SK-N-SH (cell line): Measurements from ENCODE around the gene YWHAH. TPM values are rescaled to one million over a fixed set of nuclear protein-coding genes. Genes with fewer than 3 reads are reported as not detected.

ENCODE experiments used
- CTCF ChIA-PET: fragments of 300-600, 350-600 bp; formaldehyde crosslinking; extraction: SDS; loops from one replicate; lab custom pipeline; 2021; lab: Yijun Ruan, JAX
- POLR2A ChIA-PET: fragments of 350-600 bp; sonication (Branson Sonifier 250); formaldehyde crosslinking; extraction: SDS; loops from one replicate; lab custom pipeline; 2020; ENCODE audit warnings: antibody characterized with exemption, inconsistent platforms; lab: Yijun Ruan, JAX
- DNase-seq: peaks from one replicate; pipeline ENCODE4 v3.0.0; 2012
- H2AFZ ChIP-seq: fragments of 200-600 bp; sonication (generic); 2 replicates; pipeline ENCODE4 v1.8.1; 2016; ENCODE audit warnings: antibody characterized with exemption, mild to moderate bottlenecking, low read depth
- H3F3A ChIP-seq: fragments of 200-600 bp; sonication (generic); replicated peaks from 2 replicates; pipeline ENCODE3; 2016; ENCODE audit warnings: antibody characterized with exemption, mild to moderate bottlenecking; ENCODE audit not compliant: insufficient read depth
- H3K27ac ChIP-seq, 2 experiments: fragments of 200-500 bp in 1 of 2; fragments of 200-600 bp in 1 of 2; sonication (Bioruptor generic) in 1 of 2; sonication (generic), shearing (Covaris generic) in 1 of 2; 2 replicates each; pipeline versions ENCODE4 v1.5.1 to v1.6.1; 2014 to 2016; ENCODE audit warnings: low read depth in 2 of 2, inconsistent platforms in 1 of 2, low read length in 1 of 2, mild to moderate bottlenecking in 1 of 2, mixed read lengths in 1 of 2
- H3K27me3 ChIP-seq: fragments of 200-600 bp; sonication (generic), shearing (Covaris generic); 2 replicates; pipeline ENCODE4 v1.6.1; 2016; ENCODE audit warnings: mixed run types; ENCODE audit not compliant: insufficient read depth
- H3K36me3 ChIP-seq, 2 experiments: fragments of 200-500 bp in 1 of 2; fragments of 200-600 bp in 1 of 2; sonication (Bioruptor generic) in 1 of 2; sonication (generic) in 1 of 2; replicated peaks in 1 of 2; 2 replicates each; pipeline versions ENCODE3 to v1.5.1; 2014 to 2016; ENCODE audit warnings: low read length in 1 of 2, mild to moderate bottlenecking in 1 of 2; ENCODE audit not compliant: insufficient read depth in 2 of 2, control insufficient read depth in 1 of 2
- H3K4me1 ChIP-seq, 2 experiments: fragments of 200-500 bp in 1 of 2; fragments of 200-600 bp in 1 of 2; sonication (Bioruptor generic) in 1 of 2; sonication (generic), shearing (Covaris generic) in 1 of 2; 2 replicates each; pipeline versions ENCODE4 v1.5.1 to v1.6.1; 2014 to 2016; ENCODE audit warnings: low read depth in 1 of 2, low read length in 1 of 2, mixed run types in 1 of 2; ENCODE audit not compliant: insufficient read depth in 2 of 2, control insufficient read depth in 1 of 2
- H3K4me2 ChIP-seq: fragments of 200-600 bp; sonication (generic), shearing (Covaris generic); 2 replicates; pipeline ENCODE4 v1.6.1; 2017; ENCODE audit warnings: mixed run types
- H3K4me3 ChIP-seq, 2 experiments: fragments of 200-500 bp in 1 of 2; fragments of 200-600 bp in 1 of 2; sonication (Bioruptor generic) in 1 of 2; sonication (generic), shearing (Covaris generic) in 1 of 2; 2 replicates each; pipeline versions ENCODE4 v1.5.1 to v1.8.1; 2014 to 2016; ENCODE audit warnings: low read depth in 2 of 2, inconsistent platforms in 1 of 2, low read length in 1 of 2, mild to moderate bottlenecking in 1 of 2, mixed read lengths in 1 of 2, moderate library complexity in 1 of 2
- H3K79me2 ChIP-seq: fragments of 200-600 bp; sonication (generic); 2 replicates; pipeline ENCODE4 v1.8.1; 2017; ENCODE audit warnings: mild to moderate bottlenecking; ENCODE audit not compliant: insufficient read depth
- H3K9ac ChIP-seq: fragments of 200-600 bp; sonication (generic); 2 replicates; pipeline ENCODE4 v1.6.1; 2017; ENCODE audit warnings: mixed run types
- H3K9me2 ChIP-seq: fragments of 200-600 bp; sonication (generic); 2 replicates; pipeline ENCODE4 v1.6.1; 2017; ENCODE audit warnings: mixed run types
- H3K9me3 ChIP-seq: fragments of 200-600 bp; sonication (generic); 2 replicates; pipeline ENCODE4 v1.6.1; 2017; ENCODE audit warnings: mixed run types, mild to moderate bottlenecking, moderate library complexity
- H4K20me1 ChIP-seq: fragments of 200-600 bp; sonication (generic); 2 replicates; pipeline ENCODE4 v1.6.1; 2017; ENCODE audit warnings: mild to moderate bottlenecking, mixed run types; ENCODE audit not compliant: insufficient read depth
- CHD2 ChIP-seq: fragments of 150-350 bp; IDR thresholded peaks from 2 replicates; pipeline ENCODE4 v1.6.1; 2018; ENCODE audit warnings: low read length; ENCODE audit not compliant: partially characterized antibody
- ELF1 ChIP-seq: IDR thresholded peaks from 2 replicates; pipeline ENCODE4 v1.4.0; 2012
- FOSL2 ChIP-seq: IDR thresholded peaks from 2 replicates; pipeline ENCODE4 v1.4.0; 2012; ENCODE audit warnings: low read depth, mild to moderate bottlenecking, moderate library complexity, borderline replicate concordance
- FOXJ3 ChIP-seq: sonication (generic); formaldehyde crosslinking; IDR thresholded peaks from 2 replicates; pipeline ENCODE4 v1.5.1; 2020; ENCODE audit warnings: mild to moderate bottlenecking, missing genetic modification reagents
- FOXM1 ChIP-seq: IDR thresholded peaks from 2 replicates; pipeline ENCODE4 v1.4.0; 2012; ENCODE audit warnings: low read depth, mild to moderate bottlenecking
- MEF2A ChIP-seq: IDR thresholded peaks from 2 replicates; pipeline ENCODE4 v1.4.0; 2012; ENCODE audit warnings: low read depth, borderline replicate concordance
- POLR2AphosphoS5 ChIP-seq: IDR thresholded peaks from 2 replicates; pipeline ENCODE4 v1.6.1; 2012; ENCODE audit warnings: low read depth, low read length
- RXRA ChIP-seq: IDR thresholded peaks from 2 replicates; pipeline ENCODE4 v1.4.0; 2012; ENCODE audit warnings: low read depth, mild to moderate bottlenecking, borderline replicate concordance
- USF2 ChIP-seq: fragments of 150-350 bp; IDR thresholded peaks from 2 replicates; pipeline ENCODE4 v1.6.1; 2017; ENCODE audit warnings: antibody characterized with exemption, low read length, low read depth, borderline replicate concordance
- YY1 ChIP-seq: IDR thresholded peaks from 2 replicates; pipeline ENCODE4 v1.4.0; 2012; ENCODE audit warnings: low read depth, mild to moderate bottlenecking
- ZBTB33 ChIP-seq: IDR thresholded peaks from 2 replicates; pipeline ENCODE4 v1.4.0; 2012; ENCODE audit warnings: low read depth, borderline replicate concordance
- WGBS: methylation state at CpG from one replicate; pipeline ENCODE4 v1.1.6; 2017; ENCODE audit warnings: low lambda C conversion rate; 5-methylcytosine and 5-hydroxymethylcytosine counted together
- polyA plus RNA-seq, 3 experiments: library from polyadenylated mRNA; depleted of rRNA; stranded (reverse); fragments of >200 nt; gene quantifications; 2 replicates each; pipeline ENCODE4 v1.2.3, GENCODE V29; 2012

The YWHAH gene
- polyA plus RNA-seq, 1 of the 3 experiments (the other 2 are of a cell fraction), result 102 TPM

- no peak overlapping the region for H3K4me2 ChIP-seq
- 96% methylated on average over 5 of the region's 5 CpGs for WGBS
- peaks cover 18% of the 10 kb centered on the region for H4K20me1 ChIP-seq
- H3K36me3 ChIP-seq, result peaks cover 2 to 8% of the 10 kb centered on the region in 2 experiments
- CTCF ChIA-PET, result interaction anchor here (1.4 kb wide), 1 partner anchor 276 kb away, joined by 5 read pairs; no protein-coding TSS in a partner anchor
- H3K9me3 ChIP-seq, result no peaks in the 10 kb centered on the region
- TF ChIP-seq RXRA, result no peak
- H2AFZ ChIP-seq, result no peak overlapping the region
- no peaks in the 10 kb centered on the region for H3K27me3 ChIP-seq
- no peak overlapping the region for H3K4me3 ChIP-seq
- peaks cover 0 to 21% of the 10 kb centered on the region in 2 experiments; a peak in 3 of 4 replicates for H3K4me1 ChIP-seq
- no peak overlapping the region for H3K27ac ChIP-seq
- POLR2A ChIA-PET, result no interaction called here
- no peak overlapping the region for H3K9ac ChIP-seq
- H3F3A ChIP-seq, result peaks cover under 1% of the 10 kb centered on the region
- H3K9me2 ChIP-seq, result no peaks in the 10 kb centered on the region
- H3K79me2 ChIP-seq, result peaks cover 25% of the 10 kb centered on the region
- DNase-seq, result no peak
Observed at GRCh38 chr22:31942091-31942490, 2.2 kb upstream of the YWHAH start.

GRCh38 chr22:31943206-31943977 is 943 bp upstream of the YWHAH start:
- TF ChIP-seq FOSL2 (no peak), POLR2AphosphoS5 (0 out of 2 replicates have a peak, but pooled peaks have one; percentile 38)
- Histone ChIP-seq H3K27ac (peak overlapping the region; percentile 80 to 93), H3K9me3 (no peaks in the 10 kb centered on the region), H3K36me3 (peaks cover 11 to 19% of the 10 kb centered on the region in 2 experiments), H3K4me3 (peak overlapping the region; percentile 51 to 64; a peak in 3 of 4 replicates), H3K4me2 (peak overlapping the region; percentile 80), H3K9me2 (no peaks in the 10 kb centered on the region), H3F3A (peaks cover 10% of the 10 kb centered on the region), H4K20me1 (peaks cover 31% of the 10 kb centered on the region), H3K9ac (peak overlapping the region; percentile 64), H3K4me1 (peaks cover 0 to 22% of the 10 kb centered on the region in 2 experiments; a peak in 3 of 4 replicates), H3K27me3 (no peaks in the 10 kb centered on the region), H3K79me2 (peaks cover 38% of the 10 kb centered on the region), H2AFZ (peak overlapping the region; percentile 79; the same call in 1 of the 2 replicates)
- 48% methylated on average over 9 of the region's 15 CpGs for WGBS
- DNase-seq, result no peak
- ChIA-PET CTCF (interaction anchor here (0.7 to 1.7 kb wide), 3 partner anchors 15 to 278 kb away, joined by 3 to 5 read pairs (median 4); no protein-coding TSS in a partner anchor), POLR2A (no interaction called here)

- TF ChIP-seq FOXJ3 (CRISPR knock-in tag), result no peak
- TF ChIP-seq CHD2, result no peak
- no peak for TF ChIP-seq ELF1
- TF ChIP-seq FOSL2, result no peak
- TF ChIP-seq MEF2A, result no peak
- TF ChIP-seq USF2, result no peak
- no peak for TF ChIP-seq ZBTB33
- no peak for TF ChIP-seq YY1
- TF ChIP-seq FOXM1, result no peak
- TF ChIP-seq, all 33 proteins: peak for 0
- Histone ChIP-seq H3F3A (peaks cover 10% of the 10 kb centered on the region), H3K4me3 (peak overlapping the region; percentile 89 to 98), H2AFZ (no peak overlapping the region), H3K36me3 (peaks cover 14 to 34% of the 10 kb centered on the region in 2 experiments), H3K27me3 (no peaks in the 10 kb centered on the region), H3K9ac (peak overlapping the region; percentile 98), H3K9me3 (no peaks in the 10 kb centered on the region), H3K4me1 (peaks cover 0 to 22% of the 10 kb centered on the region in 2 experiments; a peak in 3 of 4 replicates), H3K9me2 (no peaks in the 10 kb centered on the region), H3K4me2 (peak overlapping the region; percentile 97), H4K20me1 (peaks cover 44% of the 10 kb centered on the region), H3K27ac (peak overlapping the region; percentile 80 to 96), H3K79me2 (peaks cover 53% of the 10 kb centered on the region)
- ChIA-PET CTCF (interaction anchor here (1.0 to 4.3 kb wide), 8 partner anchors 15 to 283 kb away, joined by 3 to 17 read pairs (median 3); partner anchors contain the start of gene PISD), POLR2A (interaction anchor here (1.0 to 1.5 kb wide), 3 partner anchors 13 to 70 kb away, joined by 3 read pairs; no protein-coding TSS in a partner anchor)
- peak; percentile 82 for DNase-seq
- WGBS, result 1% methylated on average over 19 of the region's 76 CpGs
Observed at GRCh38 chr22:31944700-31945442, 536 bp downstream of the YWHAH start.
